ENCODE results near the gene SLC25A21.

Gene SLC25A21

DNA sequence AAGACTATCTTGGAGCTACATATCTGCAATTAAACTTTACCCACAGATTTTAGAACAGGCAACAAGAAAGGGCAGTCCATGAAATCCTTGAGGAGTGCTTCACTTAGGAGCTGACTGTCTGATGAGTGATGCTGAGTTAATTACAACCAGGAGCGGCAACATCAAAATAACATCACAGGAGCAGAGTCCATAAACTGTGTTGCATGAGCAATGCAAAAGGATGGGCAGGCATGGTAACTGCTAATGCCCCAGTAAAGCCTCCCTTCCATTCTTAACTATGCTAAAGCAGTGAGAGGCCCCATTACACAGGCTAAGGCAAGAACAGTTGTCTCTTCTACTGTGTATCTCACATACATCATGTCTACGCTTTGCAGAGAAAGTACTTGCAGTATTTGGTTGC is 354.2 kb downstream of the SLC25A21 start:
- POLR2A ChIA-PET, result no interaction called here
- Histone ChIP-seq H3K27ac (ENCODE audit: extremely low read depth, low read depth, low read length) (0 out of 2 replicates have a peak overlapping the region, but pooled peaks have one; percentile 37), H3K9me3 (ENCODE audit: control insufficient read depth, insufficient read depth, low read depth, low read length) (no peaks in the 10 kb centered on the region), H3K4me3 (ENCODE audit: low read depth, low read length) (no peak overlapping the region), H3K36me3 (ENCODE audit: control insufficient read depth in 2 of 2, insufficient read depth in 1 of 2, low read length in 2 of 2) (no peaks in the 10 kb centered on the region), H3K4me1 (ENCODE audit: control insufficient read depth, insufficient read depth, low read length) (peaks cover 30% of the 10 kb centered on the region)
- peak; percentile 72 for TF ChIP-seq OSR2 (tag by site-specific recombination; IDR thresholded peaks at IDR 0.05)
- TF ChIP-seq ZNF830 (tag by site-specific recombination; IDR thresholded peaks at IDR 0.05; ENCODE audit: low read depth), result no peak
- no peak for TF ChIP-seq ZNF404 (tag by site-specific recombination; IDR thresholded peaks at IDR 0.05)
- TF ChIP-seq ZNF114 (tag by site-specific recombination; IDR thresholded peaks at IDR 0.05), result no peak
- TF ChIP-seq ZNF610 (tag by site-specific recombination; IDR thresholded peaks at IDR 0.05; ENCODE audit: borderline replicate concordance), result peak; percentile 29; the same call in 1 of the 2 replicates
- CTCF ChIA-PET, result interaction anchor here (1.1 to 1.6 kb wide), 2 partner anchors 10 to 124 kb away, joined by 4 read pairs; no protein-coding TSS in a partner anchor

DNA sequence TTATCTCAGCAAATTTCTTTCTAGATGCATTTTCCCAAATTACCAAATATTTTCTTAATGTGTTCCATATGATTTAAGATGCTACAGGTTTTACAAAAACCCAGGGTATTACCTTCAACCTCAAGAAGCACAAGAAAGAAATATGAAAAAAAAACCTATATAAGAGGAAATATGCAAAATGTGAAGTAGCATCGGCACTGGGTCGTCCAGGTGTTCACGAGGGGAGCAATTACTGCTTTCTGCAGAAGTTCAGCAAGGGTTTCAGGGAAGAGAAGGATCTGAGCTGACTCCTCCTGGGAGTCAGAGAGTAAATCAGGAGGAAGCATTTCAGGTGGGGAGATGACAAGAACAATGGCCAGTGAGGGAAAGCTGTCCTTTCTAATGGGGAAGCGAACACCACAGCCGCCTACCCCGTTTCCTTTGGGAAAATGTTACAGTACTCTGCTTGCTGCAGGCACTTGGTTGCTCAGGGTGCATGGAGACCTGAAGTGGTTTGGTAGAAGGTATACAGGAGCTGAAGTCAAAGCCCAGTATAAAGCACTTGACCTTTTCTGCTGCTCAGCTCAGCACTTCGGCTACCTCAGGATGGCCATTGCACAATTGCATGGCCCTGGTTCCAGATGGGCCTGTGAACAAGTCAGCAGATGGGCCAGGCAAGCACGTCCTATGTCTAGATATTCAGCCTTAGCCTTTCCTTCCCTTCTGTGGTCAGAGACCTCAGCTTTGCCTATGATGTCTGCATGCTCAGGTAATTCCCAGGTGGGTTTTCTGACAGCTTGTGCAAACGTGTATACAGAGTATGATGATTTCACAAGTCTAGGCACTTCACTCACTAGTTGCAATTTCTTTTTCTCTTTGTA is 355.1 kb downstream of the SLC25A21 start:
- CTCF ChIA-PET, result interaction anchor here (0.5 to 1.6 kb wide), 2 partner anchors 9 to 44 kb away, joined by 3 to 4 read pairs; no protein-coding TSS in a partner anchor
- peaks cover 25% of the 10 kb centered on the region for H3K4me1 ChIP-seq (ENCODE audit: control insufficient read depth, insufficient read depth, low read length)
- POLR2A ChIA-PET, result no interaction called here
- TF ChIP-seq WT1 (tag by site-specific recombination; IDR thresholded peaks at IDR 0.05), result no peak
- no peak for TF ChIP-seq ZNF416 (tag by site-specific recombination; IDR thresholded peaks at IDR 0.05)
- TF ChIP-seq ZSCAN30 (tag by site-specific recombination; IDR thresholded peaks at IDR 0.05), result no peak
- no peak for TF ChIP-seq OVOL3 (tag by site-specific recombination; IDR thresholded peaks at IDR 0.05)
- TF ChIP-seq, protein P1, sequence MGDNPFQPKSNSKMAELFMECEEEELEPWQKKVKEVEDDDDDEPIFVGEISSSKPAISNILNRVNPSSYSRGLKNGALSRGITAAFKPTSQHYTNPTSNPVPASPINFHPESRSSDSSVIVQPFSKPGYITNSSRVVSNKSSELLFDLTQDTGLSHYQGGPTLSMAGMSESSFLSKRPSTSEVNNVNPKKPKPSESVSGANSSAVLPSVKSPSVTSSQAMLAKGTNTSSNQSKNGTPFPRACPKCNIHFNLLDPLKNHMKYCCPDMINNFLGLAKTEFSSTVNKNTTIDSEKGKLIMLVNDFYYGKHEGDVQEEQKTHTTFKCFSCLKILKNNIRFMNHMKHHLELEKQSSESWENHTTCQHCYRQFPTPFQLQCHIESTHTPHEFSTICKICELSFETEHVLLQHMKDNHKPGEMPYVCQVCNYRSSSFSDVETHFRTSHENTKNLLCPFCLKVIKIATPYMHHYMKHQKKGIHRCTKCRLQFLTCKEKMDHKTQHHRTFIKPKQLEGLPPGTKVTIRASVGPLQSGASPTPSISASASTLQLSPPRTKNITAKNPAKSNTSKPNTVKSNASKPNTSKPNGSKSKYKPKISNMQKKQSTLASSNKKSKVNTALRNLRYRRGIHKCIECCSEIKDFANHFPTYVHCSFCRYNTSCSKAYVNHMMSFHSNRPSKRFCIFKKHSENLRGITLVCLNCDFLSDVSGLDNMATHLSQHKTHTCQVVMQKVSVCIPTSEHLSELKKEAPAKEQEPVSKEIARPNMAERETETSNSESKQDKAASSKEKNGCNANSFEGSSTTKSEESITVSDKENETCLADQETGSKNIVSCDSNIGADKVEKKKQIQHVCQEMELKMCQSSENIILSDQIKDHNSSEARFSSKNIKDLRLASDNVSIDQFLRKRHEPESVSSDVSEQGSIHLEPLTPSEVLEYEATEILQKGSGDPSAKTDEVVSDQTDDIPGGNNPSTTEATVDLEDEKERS (tag by site-specific recombination; IDR thresholded peaks at IDR 0.05), result no peak
- TF ChIP-seq ZNF600 (tag by site-specific recombination; IDR thresholded peaks at IDR 0.05), result no peak
- TF ChIP-seq, protein P2, sequence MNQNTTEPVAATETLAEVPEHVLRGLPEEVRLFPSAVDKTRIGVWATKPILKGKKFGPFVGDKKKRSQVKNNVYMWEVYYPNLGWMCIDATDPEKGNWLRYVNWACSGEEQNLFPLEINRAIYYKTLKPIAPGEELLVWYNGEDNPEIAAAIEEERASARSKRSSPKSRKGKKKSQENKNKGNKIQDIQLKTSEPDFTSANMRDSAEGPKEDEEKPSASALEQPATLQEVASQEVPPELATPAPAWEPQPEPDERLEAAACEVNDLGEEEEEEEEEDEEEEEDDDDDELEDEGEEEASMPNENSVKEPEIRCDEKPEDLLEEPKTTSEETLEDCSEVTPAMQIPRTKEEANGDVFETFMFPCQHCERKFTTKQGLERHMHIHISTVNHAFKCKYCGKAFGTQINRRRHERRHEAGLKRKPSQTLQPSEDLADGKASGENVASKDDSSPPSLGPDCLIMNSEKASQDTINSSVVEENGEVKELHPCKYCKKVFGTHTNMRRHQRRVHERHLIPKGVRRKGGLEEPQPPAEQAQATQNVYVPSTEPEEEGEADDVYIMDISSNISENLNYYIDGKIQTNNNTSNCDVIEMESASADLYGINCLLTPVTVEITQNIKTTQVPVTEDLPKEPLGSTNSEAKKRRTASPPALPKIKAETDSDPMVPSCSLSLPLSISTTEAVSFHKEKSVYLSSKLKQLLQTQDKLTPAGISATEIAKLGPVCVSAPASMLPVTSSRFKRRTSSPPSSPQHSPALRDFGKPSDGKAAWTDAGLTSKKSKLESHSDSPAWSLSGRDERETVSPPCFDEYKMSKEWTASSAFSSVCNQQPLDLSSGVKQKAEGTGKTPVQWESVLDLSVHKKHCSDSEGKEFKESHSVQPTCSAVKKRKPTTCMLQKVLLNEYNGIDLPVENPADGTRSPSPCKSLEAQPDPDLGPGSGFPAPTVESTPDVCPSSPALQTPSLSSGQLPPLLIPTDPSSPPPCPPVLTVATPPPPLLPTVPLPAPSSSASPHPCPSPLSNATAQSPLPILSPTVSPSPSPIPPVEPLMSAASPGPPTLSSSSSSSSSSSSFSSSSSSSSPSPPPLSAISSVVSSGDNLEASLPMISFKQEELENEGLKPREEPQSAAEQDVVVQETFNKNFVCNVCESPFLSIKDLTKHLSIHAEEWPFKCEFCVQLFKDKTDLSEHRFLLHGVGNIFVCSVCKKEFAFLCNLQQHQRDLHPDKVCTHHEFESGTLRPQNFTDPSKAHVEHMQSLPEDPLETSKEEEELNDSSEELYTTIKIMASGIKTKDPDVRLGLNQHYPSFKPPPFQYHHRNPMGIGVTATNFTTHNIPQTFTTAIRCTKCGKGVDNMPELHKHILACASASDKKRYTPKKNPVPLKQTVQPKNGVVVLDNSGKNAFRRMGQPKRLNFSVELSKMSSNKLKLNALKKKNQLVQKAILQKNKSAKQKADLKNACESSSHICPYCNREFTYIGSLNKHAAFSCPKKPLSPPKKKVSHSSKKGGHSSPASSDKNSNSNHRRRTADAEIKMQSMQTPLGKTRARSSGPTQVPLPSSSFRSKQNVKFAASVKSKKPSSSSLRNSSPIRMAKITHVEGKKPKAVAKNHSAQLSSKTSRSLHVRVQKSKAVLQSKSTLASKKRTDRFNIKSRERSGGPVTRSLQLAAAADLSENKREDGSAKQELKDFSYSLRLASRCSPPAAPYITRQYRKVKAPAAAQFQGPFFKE (tag by site-specific recombination; IDR thresholded peaks at IDR 0.05; ENCODE audit: borderline replicate concordance), result no peak
- no peak for TF ChIP-seq ZNF404 (tag by site-specific recombination; IDR thresholded peaks at IDR 0.05)
- no peak for TF ChIP-seq ZNF223 (tag by site-specific recombination; IDR thresholded peaks at IDR 0.05)
- TF ChIP-seq, protein P3, sequence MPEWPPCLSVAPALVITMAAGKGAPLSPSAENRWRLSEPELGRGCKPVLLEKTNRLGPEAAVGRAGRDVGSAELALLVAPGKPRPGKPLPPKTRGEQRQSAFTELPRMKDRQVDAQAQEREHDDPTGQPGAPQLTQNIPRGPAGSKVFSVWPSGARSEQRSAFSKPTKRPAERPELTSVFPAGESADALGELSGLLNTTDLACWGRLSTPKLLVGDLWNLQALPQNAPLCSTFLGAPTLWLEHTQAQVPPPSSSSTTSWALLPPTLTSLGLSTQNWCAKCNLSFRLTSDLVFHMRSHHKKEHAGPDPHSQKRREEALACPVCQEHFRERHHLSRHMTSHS (tag by site-specific recombination; IDR thresholded peaks at IDR 0.05), result no peak
- no peak for TF ChIP-seq ZNF510 (tag by site-specific recombination; IDR thresholded peaks at IDR 0.05; ENCODE audit: insufficient replicate concordance)
- no peak for TF ChIP-seq ZNF248 (tag by site-specific recombination; IDR thresholded peaks at IDR 0.05)
- TF ChIP-seq ZNF132 (tag by site-specific recombination; IDR thresholded peaks at IDR 0.05; ENCODE audit: borderline replicate concordance), result no peak
- TF ChIP-seq KLF1 (tag by site-specific recombination; IDR thresholded peaks at IDR 0.05), result no peak
- TF ChIP-seq ZNF138 (tag by site-specific recombination; IDR thresholded peaks at IDR 0.05; ENCODE audit: borderline replicate concordance), result no peak
- TF ChIP-seq, protein P4, sequence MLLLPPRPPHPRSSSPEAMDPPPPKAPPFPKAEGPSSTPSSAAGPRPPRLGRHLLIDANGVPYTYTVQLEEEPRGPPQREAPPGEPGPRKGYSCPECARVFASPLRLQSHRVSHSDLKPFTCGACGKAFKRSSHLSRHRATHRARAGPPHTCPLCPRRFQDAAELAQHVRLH (tag by site-specific recombination; IDR thresholded peaks at IDR 0.05), result no peak
- no peak for TF ChIP-seq MEIS1 (CRISPR knock-in tag; IDR thresholded peaks at IDR 0.05; ENCODE audit: borderline replicate concordance)
- H3K9me3 ChIP-seq (ENCODE audit: control insufficient read depth, insufficient read depth, low read depth, low read length), result no peaks in the 10 kb centered on the region
- no peak overlapping the region for H3K27ac ChIP-seq (ENCODE audit: extremely low read depth, low read depth, low read length)
- no peak overlapping the region for H3K4me3 ChIP-seq (ENCODE audit: low read depth, low read length)
- no peaks in the 10 kb centered on the region for H3K36me3 ChIP-seq (ENCODE audit: control insufficient read depth in 2 of 2, insufficient read depth in 1 of 2, low read length in 2 of 2)
